Skeletal muscle tissue (tissue), 4 donors: ENCODE measurements around the gene DAPK1. TPM values are rescaled to one million over a fixed set of nuclear protein-coding genes. Genes with fewer than 3 reads are reported as not detected.

Experiments
- H3K27ac ChIP-seq: one replicate; pipeline ENCODE4 v1.7.0; 2013; ENCODE audit warnings: mild to moderate bottlenecking, low read depth, low read length, inconsistent platforms
- H3K27me3 ChIP-seq, 3 donors: one replicate each; pipeline ENCODE4 v1.7.0; 2013; ENCODE audit warnings: low read length in 3 of 3; ENCODE audit not compliant: control insufficient read depth in 3 of 3, insufficient read depth in 3 of 3
- H3K36me3 ChIP-seq, 3 donors: one replicate each; pipeline ENCODE4 v1.7.0; 2013; ENCODE audit warnings: low read length in 3 of 3; ENCODE audit not compliant: control insufficient read depth in 3 of 3, insufficient read depth in 3 of 3
- H3K4me1 ChIP-seq, 3 donors: one replicate each; pipeline ENCODE4 v1.7.0; 2013; ENCODE audit warnings: low read length in 3 of 3, mild to moderate bottlenecking in 3 of 3; ENCODE audit not compliant: control insufficient read depth in 3 of 3, insufficient read depth in 3 of 3
- H3K4me3 ChIP-seq, 3 donors: one replicate each; pipeline ENCODE4 v1.7.0; 2013; ENCODE audit warnings: low read length in 3 of 3
- H3K9ac ChIP-seq, 3 donors: one replicate each; pipeline ENCODE4 v1.7.0; 2013; ENCODE audit warnings: low read length in 3 of 3, mild to moderate bottlenecking in 3 of 3, moderate library complexity in 2 of 3, low read depth in 1 of 3
- H3K9me3 ChIP-seq, 3 donors: one replicate each; pipeline ENCODE4 v1.7.0; 2013; ENCODE audit warnings: low read length in 3 of 3; ENCODE audit not compliant: control insufficient read depth in 3 of 3
- total RNA-seq: library from RNA; depleted of rRNA; stranded (reverse); fragments of >200 nt; gene quantifications from one replicate; pipeline ENCODE4 v1.2.3, GENCODE V29; 2014
- donor health status: Osteomylitis.

DAPK1 gene
- total RNA-seq, 1 donor from 2014 or later: 18.8 TPM

DNA sequence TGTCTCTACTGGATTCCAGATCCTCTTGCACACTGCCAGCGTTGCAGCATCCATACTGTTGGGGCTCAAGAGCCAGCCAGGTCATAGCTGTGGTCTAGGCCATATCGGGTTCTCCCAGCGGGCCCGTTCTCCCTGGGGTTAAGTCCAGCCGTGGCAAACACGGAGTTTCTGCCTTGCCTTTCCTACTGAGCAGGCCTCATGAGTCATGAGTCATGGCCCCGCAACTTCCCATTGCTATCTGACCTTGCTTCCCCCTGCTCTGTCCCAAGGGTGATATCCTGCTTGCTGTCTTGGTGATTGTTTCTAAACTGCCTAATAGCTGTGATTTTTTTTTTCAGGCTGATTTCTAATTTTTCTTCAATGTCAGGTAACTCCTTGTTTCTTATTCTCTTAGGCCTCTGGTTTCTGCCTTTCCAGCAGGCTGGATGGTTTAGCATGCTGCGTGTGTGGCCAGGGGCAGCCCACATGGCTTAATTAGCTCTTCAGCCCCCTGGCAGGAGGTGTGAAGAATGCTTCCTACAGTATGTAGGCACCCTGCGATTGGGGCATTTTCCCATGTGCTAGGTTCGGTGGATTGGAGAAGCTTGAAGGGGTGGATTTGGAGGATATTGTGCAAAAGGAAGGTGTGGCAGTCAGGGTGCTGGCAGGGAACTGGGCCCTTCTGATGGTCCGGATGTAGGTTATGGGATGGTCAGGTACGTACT lies 18.7 kb downstream of the DAPK1 start:
- no peaks in the 10 kb centered on the region for H3K36me3 ChIP-seq
- peak overlapping the region; percentile 29 for H3K27ac ChIP-seq
- peaks cover 16 to 28% (median 26%) of the 10 kb centered on the region in 3 donors for H3K4me1 ChIP-seq
- no peak overlapping the region for H3K9ac ChIP-seq
- H3K27me3 ChIP-seq: no peaks in the 10 kb centered on the region
- no peak overlapping the region for H3K4me3 ChIP-seq
- no peaks in the 10 kb centered on the region for H3K9me3 ChIP-seq

GRCh38 chr9:87516926-87517290 lies 19.2 kb downstream of the DAPK1 start:
- H3K4me3 ChIP-seq: no peak overlapping the region
- peak overlapping the region; percentile 29 for H3K27ac ChIP-seq
- H3K36me3 ChIP-seq: no peaks in the 10 kb centered on the region
- no peaks in the 10 kb centered on the region for H3K9me3 ChIP-seq
- H3K9ac ChIP-seq: no peak overlapping the region
- H3K4me1 ChIP-seq: peaks cover 16 to 28% (median 26%) of the 10 kb centered on the region in 3 donors
- no peaks in the 10 kb centered on the region for H3K27me3 ChIP-seq

DNA sequence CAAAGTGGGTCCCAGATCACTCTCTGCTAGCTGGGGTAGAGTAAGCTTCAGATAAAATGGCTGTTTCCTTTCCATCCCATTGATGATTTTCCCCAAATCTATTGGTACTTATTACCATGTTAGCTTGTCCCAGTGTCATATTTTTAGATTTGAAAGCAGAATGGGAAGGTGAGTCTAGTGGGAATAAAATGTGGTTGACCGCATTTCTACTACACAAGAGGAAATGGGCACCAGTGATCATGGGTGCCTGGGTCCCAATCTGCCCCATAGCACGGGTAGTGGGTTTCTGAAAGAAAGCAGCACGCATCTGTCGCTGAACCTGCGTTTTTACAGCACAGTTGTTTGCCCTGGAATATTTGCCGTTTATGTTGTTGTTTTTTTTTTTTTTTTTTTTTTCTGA lies 20.1 kb downstream of the DAPK1 start:
- no peak overlapping the region for H3K27ac ChIP-seq
- no peaks in the 10 kb centered on the region for H3K36me3 ChIP-seq
- H3K27me3 ChIP-seq: no peaks in the 10 kb centered on the region
- no peak overlapping the region for H3K9ac ChIP-seq
- H3K4me1 ChIP-seq: peaks cover 16 to 28% (median 26%) of the 10 kb centered on the region in 3 donors
- no peak overlapping the region for H3K4me3 ChIP-seq
- no peaks in the 10 kb centered on the region for H3K9me3 ChIP-seq

DNA sequence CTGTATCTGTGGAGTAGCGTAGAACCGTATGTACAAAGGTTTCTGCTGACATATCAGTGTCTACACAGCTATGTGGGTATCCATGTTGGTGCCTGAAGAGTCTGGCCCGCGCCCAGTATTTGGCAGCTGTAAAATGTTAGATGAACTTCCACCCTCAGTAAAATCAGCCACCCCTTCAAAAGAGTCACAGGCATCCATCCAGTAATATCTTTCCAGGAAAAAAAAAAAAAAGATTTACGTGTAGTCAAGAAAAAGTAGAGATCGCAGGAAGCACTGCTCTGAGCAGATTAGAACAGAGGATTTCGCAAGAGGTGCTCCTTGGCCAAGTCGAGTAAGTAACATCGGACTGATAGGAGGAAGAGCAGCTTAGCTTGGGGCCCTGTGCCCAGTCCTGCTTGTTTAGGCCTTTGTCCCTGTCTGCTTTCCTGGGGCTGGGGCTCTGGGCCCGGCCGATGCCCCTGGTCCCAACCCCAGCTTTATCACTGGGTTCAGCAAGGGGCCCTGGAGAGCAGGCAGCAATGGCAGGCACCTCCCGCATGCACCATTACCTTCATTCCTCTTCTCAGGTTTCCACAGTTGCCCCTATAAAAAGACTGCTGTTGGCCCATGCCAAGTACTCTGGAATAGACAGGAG lies 21.2 kb downstream of the DAPK1 start:
- H3K36me3 ChIP-seq: no peaks in the 10 kb centered on the region
- H3K9ac ChIP-seq: peak overlapping the region; percentile 2 to 73 (median 71)
- H3K27ac ChIP-seq: peak overlapping the region; percentile 62
- no peaks in the 10 kb centered on the region for H3K9me3 ChIP-seq
- peak overlapping the region; percentile 49 to 70 (median 53) for H3K4me3 ChIP-seq
- peaks cover 16 to 28% (median 23%) of the 10 kb centered on the region in 3 donors for H3K4me1 ChIP-seq
- H3K27me3 ChIP-seq: no peaks in the 10 kb centered on the region

DNA sequence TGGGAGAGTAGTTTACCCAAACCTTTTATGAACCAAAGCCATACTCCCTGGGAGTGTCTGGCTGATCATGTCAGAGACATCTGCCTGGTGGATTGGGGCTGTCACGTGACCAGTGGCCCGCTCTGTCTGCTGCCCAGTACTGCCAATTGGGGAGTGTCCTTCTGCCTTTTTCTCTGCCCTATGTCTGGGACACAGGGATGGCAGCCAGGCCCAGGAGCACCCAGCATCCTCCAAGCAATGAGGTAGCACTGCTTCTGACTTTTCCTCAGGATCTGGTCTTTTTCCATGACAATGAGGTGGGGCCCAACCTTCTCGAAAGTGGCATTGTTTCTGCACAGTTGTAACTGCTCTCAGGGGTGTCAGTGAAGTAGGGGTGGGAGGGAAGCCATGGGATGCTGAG lies 21.8 kb downstream of the DAPK1 start:
- Histone ChIP-seq H3K9me3 (no peaks in the 10 kb centered on the region), H3K9ac (peak overlapping the region in 2 of 3 donors; percentile 71 to 73), H3K4me1 (peaks cover 16 to 28% (median 23%) of the 10 kb centered on the region in 3 donors), H3K4me3 (peak overlapping the region; percentile 49 to 70 (median 53)), H3K27me3 (no peaks in the 10 kb centered on the region), H3K36me3 (no peaks in the 10 kb centered on the region), H3K27ac (peak overlapping the region; percentile 62)

DNA sequence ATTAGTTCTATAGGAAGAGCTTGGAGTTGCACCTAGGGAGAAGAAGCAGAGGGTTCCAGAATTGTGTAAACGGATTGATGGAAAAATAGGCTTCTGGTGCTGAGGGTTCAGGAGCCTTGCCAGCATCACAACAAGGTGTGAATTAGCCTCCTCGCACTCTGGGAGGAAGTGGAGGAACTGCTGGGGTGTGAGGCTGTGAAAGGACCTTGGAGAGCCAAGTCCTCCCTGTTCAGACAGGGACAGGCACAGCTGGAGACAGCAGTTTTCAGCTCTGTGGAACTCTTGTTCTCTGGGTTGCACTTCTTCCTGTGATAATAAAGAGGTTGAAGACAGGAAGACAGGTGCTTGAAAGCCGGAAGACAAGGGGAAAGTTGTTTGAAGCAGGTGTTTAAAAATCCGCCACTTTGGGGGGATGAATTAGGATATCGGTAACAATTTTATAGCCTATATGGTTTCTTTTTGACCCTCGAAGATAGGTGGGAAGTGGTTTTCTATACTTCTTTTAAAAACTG lies 22.6 kb downstream of the DAPK1 start:
- peaks cover 16 to 28% (median 23%) of the 10 kb centered on the region in 3 donors for H3K4me1 ChIP-seq
- no peaks in the 10 kb centered on the region for H3K27me3 ChIP-seq
- H3K36me3 ChIP-seq: no peaks in the 10 kb centered on the region
- H3K9me3 ChIP-seq: no peaks in the 10 kb centered on the region
- H3K27ac ChIP-seq: no peak overlapping the region
- no peak overlapping the region for H3K9ac ChIP-seq
- no peak overlapping the region for H3K4me3 ChIP-seq

GRCh38 chr9:87521834-87522233 lies 24.2 kb downstream of the DAPK1 start:
- Histone ChIP-seq H3K9ac (no peak overlapping the region), H3K4me1 (peaks cover 14 to 20% (median 16%) of the 10 kb centered on the region in 3 donors), H3K9me3 (no peaks in the 10 kb centered on the region), H3K36me3 (no peaks in the 10 kb centered on the region), H3K27me3 (no peaks in the 10 kb centered on the region), H3K4me3 (no peak overlapping the region), H3K27ac (no peak overlapping the region)

- Histone ChIP-seq H3K27ac (no peak overlapping the region), H3K4me3 (no peak overlapping the region), H3K4me1 (peaks cover 8 to 11% (median 11%) of the 10 kb centered on the region in 3 donors), H3K9ac (no peak overlapping the region), H3K36me3 (no peaks in the 10 kb centered on the region), H3K9me3 (no peaks in the 10 kb centered on the region), H3K27me3 (no peaks in the 10 kb centered on the region)
Observed at GRCh38 chr9:87524061-87524460, 26.4 kb downstream of the DAPK1 start.

DNA sequence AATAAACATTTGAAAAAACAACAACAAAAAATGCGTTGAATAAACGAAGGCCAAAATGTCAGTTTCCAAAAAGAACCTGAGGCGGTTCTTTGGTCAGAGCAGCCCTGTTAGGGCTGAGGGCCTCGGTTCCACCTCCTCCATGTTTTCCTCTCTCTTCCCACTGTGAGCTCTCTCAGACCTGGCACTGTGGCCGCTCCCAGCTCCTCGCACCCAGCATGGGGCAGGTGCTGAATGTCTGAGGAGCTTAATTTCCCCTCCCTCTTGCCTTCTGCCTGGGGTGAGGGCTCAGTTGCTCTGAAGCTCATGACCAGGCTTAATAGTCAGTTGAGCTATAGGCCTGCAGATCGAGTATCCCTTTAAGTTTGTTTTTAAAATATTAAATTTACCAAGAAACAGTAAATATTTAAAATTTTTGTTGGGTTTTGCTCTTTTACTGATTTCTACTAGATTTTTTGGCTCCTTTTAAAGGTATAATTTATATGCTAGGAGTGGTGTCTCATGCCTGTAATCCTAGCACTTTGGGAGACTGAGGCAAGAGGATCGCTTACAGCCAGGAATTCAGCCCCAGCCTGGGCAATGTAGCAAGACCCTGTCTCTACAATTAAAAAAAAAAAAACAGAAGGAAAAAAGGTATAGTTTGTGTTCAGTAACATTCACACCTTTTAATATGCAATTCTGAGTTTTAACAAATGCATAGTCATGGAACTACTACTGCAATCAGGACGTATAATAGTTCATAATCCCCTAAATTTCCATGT lies 28.1 kb downstream of the DAPK1 start:
- Histone ChIP-seq H3K36me3 (no peaks in the 10 kb centered on the region), H3K9ac (no peak overlapping the region), H3K4me1 (peaks cover 0 to 3% (median 0%) of the 10 kb centered on the region in 3 donors), H3K4me3 (no peak overlapping the region), H3K27me3 (no peaks in the 10 kb centered on the region), H3K9me3 (no peaks in the 10 kb centered on the region), H3K27ac (no peak overlapping the region)
